HepG2 (cell line): ENCODE data around the gene NPC1. TPM values are rescaled to one million over a fixed set of nuclear protein-coding genes. Genes with fewer than 3 reads are reported as not detected.

Experiments used
- ATAC-seq: fragments of 200-7000 bp; cut with Tn5 transposase; 3 replicates; pipeline ENCODE4 v1.9.1; 2020; ENCODE audit warnings: mild to moderate bottlenecking, moderate library complexity
- BruUV-seq: library from RNA; stranded (reverse); fragments of 400-500 nt; replicated peaks from 2 replicates; lab custom pipeline; 2021; lab: Mats Ljungman, UMichigan
- CTCF ChIA-PET: fragments of 300-600 bp; formaldehyde crosslinking; extraction: SDS; loops from one replicate; lab custom pipeline; 2021; ENCODE audit warnings: low total read pairs, inconsistent platforms, low intra/inter-chr PET ratio; lab: Yijun Ruan, JAX
- POLR2A ChIA-PET: fragments of 350-600 bp; sonication (Branson Sonifier 250); formaldehyde crosslinking; loops from one replicate; lab custom pipeline; 2020; ENCODE audit warnings: antibody characterized with exemption, inconsistent platforms; lab: Yijun Ruan, JAX
- DNase-seq: peaks from one replicate; pipeline ENCODE4 v3.0.0-alpha.2; 2015; ENCODE audit warnings: low spot score
- FAIRE-seq: peaks from 3 replicates; lab custom pipeline; 2011; peaks lifted over from hg19 to GRCh38; lab: Jason Lieb, UNC
- H2AFZ ChIP-seq: one replicate; pipeline ENCODE4 v1.6.1; 2011; ENCODE audit warnings: low read length, inconsistent platforms
- H3K27ac ChIP-seq: fragments of 300-600 bp; 3 replicates; pipeline ENCODE4 v1.8.0; 2011; ENCODE audit warnings: mixed run types, mild to moderate bottlenecking, mixed read lengths, low read length, inconsistent platforms; ENCODE audit not compliant: insufficient read depth; ENCODE audit errors: extremely low read length
- H3K27me3 ChIP-seq, 2 experiments: fragments of 200-600 bp in 1 of 2; 2 replicates in 1 of 2; 3 replicates in 1 of 2; pipeline versions ENCODE4 v1.6.0 to v1.8.0; 2011; ENCODE audit warnings: low read length in 2 of 2, mild to moderate bottlenecking in 2 of 2, moderate library complexity in 2 of 2, inconsistent platforms in 1 of 2; ENCODE audit not compliant: insufficient read depth in 2 of 2, control insufficient read depth in 1 of 2
- H3K36me3 ChIP-seq, 2 experiments: fragments of 200-600 bp in 1 of 2; replicated peaks in 1 of 2; 2 replicates in 1 of 2; 3 replicates in 1 of 2; pipeline versions ENCODE4 v1.5.1 to v1.8.0; 2011; ENCODE audit warnings: low read length in 2 of 2, inconsistent platforms in 1 of 2; ENCODE audit not compliant: insufficient read depth in 2 of 2, control insufficient read depth in 1 of 2
- H3K4me1 ChIP-seq: 2 replicates; pipeline ENCODE4 v1.5.1; 2012; ENCODE audit warnings: low read length, inconsistent platforms; ENCODE audit not compliant: insufficient read depth
- H3K4me2 ChIP-seq: 2 replicates; pipeline ENCODE4 v1.6.0; 2011; ENCODE audit warnings: low read depth, low read length, inconsistent platforms
- H3K4me3 ChIP-seq, 3 experiments: fragments of 200-600 bp in 1 of 3; sonication (generic), shearing (Covaris generic) in 1 of 3; replicated peaks in 1 of 3; 2 replicates each; pipeline ENCODE4 v1.5.1; 2011 to 2016; ENCODE audit warnings: low read length in 3 of 3, inconsistent platforms in 2 of 3, low read depth in 2 of 3, mild to moderate bottlenecking in 2 of 3, control low read depth in 1 of 3, mixed read lengths in 1 of 3; ENCODE audit not compliant: insufficient read depth in 1 of 3
- H3K79me2 ChIP-seq: one replicate; pipeline ENCODE4 v1.6.1; 2011; ENCODE audit warnings: low read length, inconsistent platforms; ENCODE audit not compliant: insufficient read depth
- H3K9ac ChIP-seq: 2 replicates; pipeline ENCODE4 v1.6.0; 2011; ENCODE audit warnings: mild to moderate bottlenecking, low read depth, low read length, inconsistent platforms; ENCODE audit not compliant: insufficient read depth
- H3K9me3 ChIP-seq: 2 replicates; pipeline ENCODE4 v1.5.1; 2012; ENCODE audit warnings: mild to moderate bottlenecking, low read length
- H4K20me1 ChIP-seq: 2 replicates; pipeline ENCODE4 v1.6.0; 2011; ENCODE audit warnings: inconsistent platforms, mild to moderate bottlenecking, low read length, moderate library complexity; ENCODE audit not compliant: insufficient read depth
- AKAP8 ChIP-seq: sonication (generic); formaldehyde crosslinking; IDR thresholded peaks from 2 replicates; pipeline ENCODE4 v1.5.1; 2020; ENCODE audit warnings: mild to moderate bottlenecking, missing genetic modification reagents
- BRCA1 ChIP-seq: sonication (generic); formaldehyde crosslinking; IDR thresholded peaks from 2 replicates; pipeline ENCODE4 v1.4.0; 2020; ENCODE audit warnings: missing genetic modification reagents
- HBP1 ChIP-seq: IDR thresholded peaks from 2 replicates; pipeline ENCODE4 v1.6.1; 2016; ENCODE audit warnings: low read depth, control low read depth
- HOXA7 ChIP-seq: sonication (generic); formaldehyde crosslinking; IDR thresholded peaks from 2 replicates; pipeline ENCODE4 v1.8.1; 2022; ENCODE audit warnings: mild to moderate bottlenecking, missing genetic modification reagents, moderate library complexity
- JUNB ChIP-seq: sonication (generic); formaldehyde crosslinking; IDR thresholded peaks from 2 replicates; pipeline ENCODE4 v1.8.0; 2022; ENCODE audit warnings: missing genetic modification reagents, mild to moderate bottlenecking, borderline replicate concordance
- MXD3 ChIP-seq: IDR thresholded peaks from 2 replicates; pipeline ENCODE4 v1.6.1; 2016; ENCODE audit warnings: mild to moderate bottlenecking, missing biosample characterization, missing genetic modification reagents
- SALL1 ChIP-seq: sonication (generic); formaldehyde crosslinking; IDR thresholded peaks from 2 replicates; pipeline ENCODE4 v1.8.0; 2022; ENCODE audit warnings: mild to moderate bottlenecking, missing genetic modification reagents
- ZNF124 ChIP-seq: sonication (generic); formaldehyde crosslinking; IDR thresholded peaks from 2 replicates; pipeline ENCODE4 v1.4.0; 2020; ENCODE audit warnings: missing genetic modification reagents
- ZNF205 ChIP-seq: IDR thresholded peaks from 2 replicates; pipeline ENCODE4 v1.6.1; 2018; ENCODE audit warnings: missing biosample characterization, missing genetic modification reagents
- ZNF558 ChIP-seq: sonication (generic); formaldehyde crosslinking; IDR thresholded peaks from 2 replicates; pipeline ENCODE4 v1.9.0; 2022; ENCODE audit warnings: mild to moderate bottlenecking, missing genetic modification reagents, borderline replicate concordance
- ZNF781 ChIP-seq: sonication (generic); formaldehyde crosslinking; IDR thresholded peaks from 2 replicates; pipeline ENCODE4 v1.5.1; 2020; ENCODE audit warnings: borderline replicate concordance, mild to moderate bottlenecking, missing genetic modification reagents; ENCODE audit errors: not compliant biosample characterization
- ZSCAN21 ChIP-seq: sonication (generic); formaldehyde crosslinking; IDR thresholded peaks from 2 replicates; pipeline ENCODE4 v1.8.0; 2022; ENCODE audit warnings: mild to moderate bottlenecking, missing genetic modification reagents, moderate library complexity, borderline replicate concordance
- WGBS: methylation state at CpG from one replicate; pipeline ENCODE4 v1.1.6; 2017; ENCODE audit warnings: low lambda C conversion rate; 5-methylcytosine and 5-hydroxymethylcytosine counted together
- in situ Hi-C: cut with HindIII; loops from 2 replicates; pipeline ENCODE4 v1.10.0; 2017; ENCODE audit warnings: low pct_unique_long_range_greater_than_20kb; ENCODE audit not compliant: extremely low pct_ligation_motif_present
- intact Hi-C: fragments of 100-400 bp; cut with micrococcal nuclease; formaldehyde crosslinking; loops from one replicate; pipeline ENCODE4 v1.10.0; 2022; ENCODE audit not compliant: unreplicated experiment
- polyA plus RNA-seq, 8 experiments: library from polyadenylated mRNA; depleted of rRNA in 3 of 8; stranded (reverse) in 7 of 8; unstranded in 1 of 8; fragments of >200 nt; fragmentation: Illumina TruSeq in 4 of 8; extraction: Trizol in 4 of 8; gene quantifications; 2 replicates each; pipeline versions ENCODE4 v1.2.1 to v1.2.3, GENCODE V29; 2011 to 2016; ENCODE audit warnings: low read depth in 4 of 8, missing spikeins in 1 of 8, mixed read lengths in 1 of 8; ENCODE audit not compliant: insufficient read depth in 1 of 8
- total RNA-seq, 5 experiments: library from RNA; depleted of rRNA; stranded (reverse); fragments of >200 nt; fragmentation: Illumina TruSeq; extraction: Trizol; gene quantifications; 2 replicates each; pipeline ENCODE4 v1.2.3, GENCODE V29; 2016; ENCODE audit warnings: low read depth in 1 of 5
- TF ChIP-seq, protein P1 (sequence below): sonication (generic); formaldehyde crosslinking; IDR thresholded peaks from 2 replicates; pipeline ENCODE4 v1.5.1; 2020; ENCODE audit warnings: mild to moderate bottlenecking, missing genetic modification reagents, moderate library complexity
- TF ChIP-seq, protein P2 (sequence below): sonication (generic); formaldehyde crosslinking; IDR thresholded peaks from 2 replicates; pipeline ENCODE4 v1.4.0; 2020; ENCODE audit warnings: missing genetic modification reagents
- TF ChIP-seq, protein P3 (sequence below): sonication (generic); formaldehyde crosslinking; conservative IDR thresholded peaks from 2 replicates; pipeline ENCODE4 v1.8.0; 2022; ENCODE audit warnings: mild to moderate bottlenecking, moderate library complexity, missing genetic modification reagents

Gene NPC1
- total and polyA plus RNA-seq, 2 of the 13 experiments (the other 11 are each of a cell fraction or from before 2014, with no cell fraction given): 46.5 to 114 TPM

DNA sequence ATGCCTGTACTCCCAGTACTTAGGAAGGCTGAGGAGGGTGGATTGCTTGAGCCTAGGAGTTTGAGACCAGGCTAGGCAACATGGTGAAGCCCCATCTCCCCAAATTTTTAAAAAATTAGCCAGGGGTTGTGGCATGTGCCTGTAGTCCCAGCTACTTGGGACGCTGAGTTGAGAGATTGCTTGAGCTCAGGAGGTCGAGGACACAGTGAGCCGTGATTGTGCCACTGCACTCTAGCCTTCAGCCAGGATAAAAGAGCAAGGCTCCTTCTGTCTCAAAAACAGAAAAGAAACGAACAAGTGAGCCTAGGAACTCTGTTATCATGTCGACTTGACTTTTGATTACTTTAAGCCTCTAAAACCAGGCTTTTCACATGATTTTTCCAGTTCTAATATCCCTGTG is 13.7 kb downstream of the NPC1 start:
- H3K36me3 ChIP-seq: peaks cover 10 to 33% of the 10 kb centered on the region in 2 experiments
- no peaks in the 10 kb centered on the region for H3K27me3 ChIP-seq
- no peak for TF ChIP-seq BRCA1 (CRISPR knock-in tag)
- TF ChIP-seq, protein P1, sequence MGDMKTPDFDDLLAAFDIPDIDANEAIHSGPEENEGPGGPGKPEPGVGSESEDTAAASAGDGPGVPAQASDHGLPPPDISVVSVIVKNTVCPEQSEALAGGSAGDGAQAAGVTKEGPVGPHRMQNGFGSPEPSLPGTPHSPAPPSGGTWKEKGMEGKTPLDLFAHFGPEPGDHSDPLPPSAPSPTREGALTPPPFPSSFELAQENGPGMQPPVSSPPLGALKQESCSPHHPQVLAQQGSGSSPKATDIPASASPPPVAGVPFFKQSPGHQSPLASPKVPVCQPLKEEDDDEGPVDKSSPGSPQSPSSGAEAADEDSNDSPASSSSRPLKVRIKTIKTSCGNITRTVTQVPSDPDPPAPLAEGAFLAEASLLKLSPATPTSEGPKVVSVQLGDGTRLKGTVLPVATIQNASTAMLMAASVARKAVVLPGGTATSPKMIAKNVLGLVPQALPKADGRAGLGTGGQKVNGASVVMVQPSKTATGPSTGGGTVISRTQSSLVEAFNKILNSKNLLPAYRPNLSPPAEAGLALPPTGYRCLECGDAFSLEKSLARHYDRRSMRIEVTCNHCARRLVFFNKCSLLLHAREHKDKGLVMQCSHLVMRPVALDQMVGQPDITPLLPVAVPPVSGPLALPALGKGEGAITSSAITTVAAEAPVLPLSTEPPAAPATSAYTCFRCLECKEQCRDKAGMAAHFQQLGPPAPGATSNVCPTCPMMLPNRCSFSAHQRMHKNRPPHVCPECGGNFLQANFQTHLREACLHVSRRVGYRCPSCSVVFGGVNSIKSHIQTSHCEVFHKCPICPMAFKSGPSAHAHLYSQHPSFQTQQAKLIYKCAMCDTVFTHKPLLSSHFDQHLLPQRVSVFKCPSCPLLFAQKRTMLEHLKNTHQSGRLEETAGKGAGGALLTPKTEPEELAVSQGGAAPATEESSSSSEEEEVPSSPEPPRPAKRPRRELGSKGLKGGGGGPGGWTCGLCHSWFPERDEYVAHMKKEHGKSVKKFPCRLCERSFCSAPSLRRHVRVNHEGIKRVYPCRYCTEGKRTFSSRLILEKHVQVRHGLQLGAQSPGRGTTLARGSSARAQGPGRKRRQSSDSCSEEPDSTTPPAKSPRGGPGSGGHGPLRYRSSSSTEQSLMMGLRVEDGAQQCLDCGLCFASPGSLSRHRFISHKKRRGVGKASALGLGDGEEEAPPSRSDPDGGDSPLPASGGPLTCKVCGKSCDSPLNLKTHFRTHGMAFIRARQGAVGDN (CRISPR knock-in tag): no peak
- TF ChIP-seq, protein P2, sequence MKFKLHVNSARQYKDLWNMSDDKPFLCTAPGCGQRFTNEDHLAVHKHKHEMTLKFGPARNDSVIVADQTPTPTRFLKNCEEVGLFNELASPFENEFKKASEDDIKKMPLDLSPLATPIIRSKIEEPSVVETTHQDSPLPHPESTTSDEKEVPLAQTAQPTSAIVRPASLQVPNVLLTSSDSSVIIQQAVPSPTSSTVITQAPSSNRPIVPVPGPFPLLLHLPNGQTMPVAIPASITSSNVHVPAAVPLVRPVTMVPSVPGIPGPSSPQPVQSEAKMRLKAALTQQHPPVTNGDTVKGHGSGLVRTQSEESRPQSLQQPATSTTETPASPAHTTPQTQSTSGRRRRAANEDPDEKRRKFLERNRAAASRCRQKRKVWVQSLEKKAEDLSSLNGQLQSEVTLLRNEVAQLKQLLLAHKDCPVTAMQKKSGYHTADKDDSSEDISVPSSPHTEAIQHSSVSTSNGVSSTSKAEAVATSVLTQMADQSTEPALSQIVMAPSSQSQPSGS (CRISPR knock-in tag): no peak
- no peak for TF ChIP-seq HBP1 (CRISPR knock-in tag)
- TF ChIP-seq ZNF558 (CRISPR knock-in tag): no peak
- no peak for TF ChIP-seq ZNF781 (CRISPR knock-in tag)
- TF ChIP-seq JUNB: no peak
- no peak for TF ChIP-seq ZNF124 (CRISPR knock-in tag)
- no peak for TF ChIP-seq HOXA7 (CRISPR knock-in tag)
- TF ChIP-seq ZSCAN21: no peak
- no peak for TF ChIP-seq MXD3 (CRISPR knock-in tag)
- TF ChIP-seq SALL1 (CRISPR knock-in tag): no peak
- no peak for TF ChIP-seq ZNF205 (CRISPR knock-in tag)
- TF ChIP-seq, protein P3, sequence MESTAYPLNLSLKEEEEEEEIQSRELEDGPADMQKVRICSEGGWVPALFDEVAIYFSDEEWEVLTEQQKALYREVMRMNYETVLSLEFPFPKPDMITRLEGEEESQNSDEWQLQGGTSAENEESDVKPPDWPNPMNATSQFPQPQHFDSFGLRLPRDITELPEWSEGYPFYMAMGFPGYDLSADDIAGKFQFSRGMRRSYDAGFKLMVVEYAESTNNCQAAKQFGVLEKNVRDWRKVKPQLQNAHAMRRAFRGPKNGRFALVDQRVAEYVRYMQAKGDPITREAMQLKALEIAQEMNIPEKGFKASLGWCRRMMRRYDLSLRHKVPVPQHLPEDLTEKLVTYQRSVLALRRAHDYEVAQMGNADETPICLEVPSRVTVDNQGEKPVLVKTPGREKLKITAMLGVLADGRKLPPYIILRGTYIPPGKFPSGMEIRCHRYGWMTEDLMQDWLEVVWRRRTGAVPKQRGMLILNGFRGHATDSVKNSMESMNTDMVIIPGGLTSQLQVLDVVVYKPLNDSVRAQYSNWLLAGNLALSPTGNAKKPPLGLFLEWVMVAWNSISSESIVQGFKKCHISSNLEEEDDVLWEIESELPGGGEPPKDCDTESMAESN (CRISPR knock-in tag): no peak
- no peak for TF ChIP-seq AKAP8 (CRISPR knock-in tag)
- BruUV-seq: no TSS peak
- peak; percentile 36 for ATAC-seq
- H3K9me3 ChIP-seq: no peaks in the 10 kb centered on the region
- WGBS: 6% methylated on average over 3 of the region's 5 CpGs
- H3K79me2 ChIP-seq: peaks cover 38% of the 10 kb centered on the region
- POLR2A ChIA-PET: interaction anchor here (3.0 kb wide), 1 partner anchor 16 kb away, joined by 12 read pairs; no protein-coding TSS in a partner anchor
- peak overlapping the region; percentile 74 for H3K27ac ChIP-seq
- H3K4me1 ChIP-seq: peaks cover 83% of the 10 kb centered on the region
- intact Hi-C loops (no loop called here), in situ Hi-C loops (no loop called here)
- no peak overlapping the region for H3K4me3 ChIP-seq
- H4K20me1 ChIP-seq: peaks cover 10% of the 10 kb centered on the region; the same call in 1 of the 2 replicates
- DNase-seq: no peak
- CTCF ChIA-PET: no interaction called here
- H3K4me2 ChIP-seq: peak overlapping the region; percentile 13
- peak overlapping the region; percentile 32 for H3K9ac ChIP-seq
- no peak overlapping the region for H2AFZ ChIP-seq
- no peak for FAIRE-seq
